ENCODE results near the gene PNLIPRP1. TPM values are rescaled to one million over a fixed set of nuclear protein-coding genes. Genes with fewer than 3 reads are reported as not detected.

The PNLIPRP1 gene
- total RNA-seq, 1 experiment from 2014 or later: 1.6 TPM

- ChIA-PET CTCF (interaction anchor here (1.3 kb wide), 1 partner anchor 517 kb away, joined by 4 read pairs; no protein-coding TSS in a partner anchor), RAD21 (ENCODE audit: low non-redundant PET in 1 of 2, low total read pairs in 2 of 2, uncharacterized antibody in 2 of 2, unreplicated experiment in 2 of 2) (no interaction called here), POLR2A (no interaction called here)
- Histone ChIP-seq H3K36me3 (ENCODE audit: control insufficient read depth in 1 of 2, insufficient read depth in 2 of 2, low read length in 2 of 2) (no peaks in the 10 kb centered on the region), H4K20me1 (ENCODE audit: insufficient read depth) (no peaks in the 10 kb centered on the region), H3K4me2 (ENCODE audit: low read length) (no peak overlapping the region), H3K9me2 (ENCODE audit: insufficient read depth) (no peaks in the 10 kb centered on the region), H3K9me3 (ENCODE audit: control insufficient read depth in 1 of 2, insufficient read depth in 1 of 2, low read depth in 1 of 2, low read length in 2 of 2) (no peaks in the 10 kb centered on the region), H2AFZ (ENCODE audit: low read depth, low read length, poor library complexity, severe bottlenecking) (no peak overlapping the region), H3K9ac (ENCODE audit: low read length) (no peak overlapping the region), H3K27me3 (ENCODE audit: insufficient read depth, low read length) (0 out of 2 replicates have a peak, but pooled peaks cover 12% of the 10 kb centered on the region), H3K4me3 (replicated peaks in 1 of 2; ENCODE audit: low read depth in 1 of 2, low read length in 2 of 2) (no peak overlapping the region), H3K79me2 (ENCODE audit: insufficient read depth, low read length) (no peaks in the 10 kb centered on the region), H3K4me1 (ENCODE audit: control insufficient read depth in 1 of 2, insufficient read depth in 2 of 2, low read length in 2 of 2) (no peaks in the 10 kb centered on the region), H3K27ac (ENCODE audit: low read depth, low read length) (no peak overlapping the region)
- intact Hi-C loops (cut with micrococcal nuclease): no loop called here
- DNase-seq (ENCODE audit: low read depth, low spot score) (no peak), ATAC-seq (no peak)
- TF ChIP-seq FOSL1 (IDR thresholded peaks at IDR 0.05; ENCODE audit: low read depth): no peak
- no peak for TF ChIP-seq CTCF (IDR thresholded peaks at IDR 0.05 in 2 of 3, conservative IDR thresholded peaks at IDR 0.05 in 1 of 3; ENCODE audit: borderline replicate concordance in 1 of 3, insufficient read depth in 1 of 3, low read depth in 2 of 3, low read length in 2 of 3)
- TF ChIP-seq SIN3A (IDR thresholded peaks at IDR 0.05; ENCODE audit: low read depth): no peak
- TF ChIP-seq SRF (IDR thresholded peaks at IDR 0.05; ENCODE audit: low read depth): no peak
- TF ChIP-seq POLR2AphosphoS5 (IDR thresholded peaks at IDR 0.05; ENCODE audit: low read depth, low read length): no peak
- no peak for TF ChIP-seq JUND (IDR thresholded peaks at IDR 0.05)
- no peak for TF ChIP-seq SP1 (IDR thresholded peaks at IDR 0.05; ENCODE audit: low read depth)
- TF ChIP-seq ZFX (IDR thresholded peaks at IDR 0.05): no peak
- TF ChIP-seq, protein P1, sequence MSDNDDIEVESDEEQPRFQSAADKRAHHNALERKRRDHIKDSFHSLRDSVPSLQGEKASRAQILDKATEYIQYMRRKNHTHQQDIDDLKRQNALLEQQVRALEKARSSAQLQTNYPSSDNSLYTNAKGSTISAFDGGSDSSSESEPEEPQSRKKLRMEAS (IDR thresholded peaks at IDR 0.05): no peak
- no peak for TF ChIP-seq CBX3 (IDR thresholded peaks at IDR 0.05; ENCODE audit: low read depth)
- TF ChIP-seq, protein P2, sequence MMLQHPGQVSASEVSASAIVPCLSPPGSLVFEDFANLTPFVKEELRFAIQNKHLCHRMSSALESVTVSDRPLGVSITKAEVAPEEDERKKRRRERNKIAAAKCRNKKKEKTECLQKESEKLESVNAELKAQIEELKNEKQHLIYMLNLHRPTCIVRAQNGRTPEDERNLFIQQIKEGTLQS (IDR thresholded peaks at IDR 0.05): no peak
- no peak for TF ChIP-seq ZNF274 (IDR thresholded peaks at IDR 0.05; ENCODE audit: low read depth, low read length)
- no peak for TF ChIP-seq EZH2 (IDR thresholded peaks at IDR 0.05)
- BruUV-seq (replicated peaks): no TSS peak
Measured at GRCh38 chr10:116657863-116658551, 67.2 kb downstream of the PNLIPRP1 start.

Other genes starting within 250 kb of the PNLIPRP1 start
- gene PNLIPRP3, start 163.1 kb upstream of the PNLIPRP1 start, total RNA-seq (2021; ENCODE audit: unreplicated experiment): not detected
- 1.3 TPM for gene PNLIP, start 45.0 kb upstream of the PNLIPRP1 start, total RNA-seq (2021; ENCODE audit: unreplicated experiment)
- 1.1 TPM for gene PNLIPRP2, start 30.0 kb downstream of the PNLIPRP1 start, total RNA-seq (2021; ENCODE audit: unreplicated experiment)
- gene HSPA12A, start 151.6 kb downstream of the PNLIPRP1 start, total RNA-seq (2021; ENCODE audit: unreplicated experiment): 19.8 TPM